GM12878 (cell line): Measurements from ENCODE around the gene HK1. TPM values are rescaled to one million over a fixed set of nuclear protein-coding genes. Genes with fewer than 3 reads are reported as not detected.

ENCODE experiments used
- ATAC-seq: fragments of 200-7000 bp; cut with Tn5 transposase; 3 replicates; pipeline ENCODE4 v1.9.1; 2020; ENCODE audit warnings: mild to moderate bottlenecking, moderate library complexity
- BruUV-seq: library from RNA; stranded (reverse); fragments of 400-500 nt; replicated peaks from 2 replicates; lab custom pipeline; 2021; lab: Mats Ljungman, UMichigan
- CTCF ChIA-PET: fragments of 300-600 bp; sonication (Branson Sonifier 250); formaldehyde crosslinking; extraction: SDS; loops from one replicate; lab custom pipeline; 2021; ENCODE audit warnings: inconsistent platforms; lab: Yijun Ruan, JAX
- POLR2A ChIA-PET: fragments of 350-600 bp; formaldehyde crosslinking; extraction: SDS; loops from one replicate; lab custom pipeline; 2021; ENCODE audit warnings: inconsistent platforms; lab: Charles Lee
- RAD21 ChIA-PET: fragments of 300-600 bp; sonication (Branson Sonifier 250); formaldehyde crosslinking; loops from one replicate; lab custom pipeline; 2023; ENCODE audit warnings: antibody characterized with exemption; ENCODE audit not compliant: unreplicated experiment; lab: Charles Lee
- SMC1A ChIA-PET: fragments of 300-600 bp; sonication (Branson Sonifier 250); formaldehyde crosslinking; loops from one replicate; lab custom pipeline; 2023; ENCODE audit not compliant: unreplicated experiment, uncharacterized antibody; lab: Charles Lee
- DNase-seq: peaks from one replicate; pipeline ENCODE4 v3.0.0-alpha.2; 2011; ENCODE audit warnings: low read depth, low spot score
- FAIRE-seq: peaks from 3 replicates; lab custom pipeline; 2011; peaks lifted over from hg19 to GRCh38; lab: Jason Lieb, UNC
- H2AFZ ChIP-seq: 2 replicates; pipeline ENCODE4 v1.6.0; 2011; ENCODE audit warnings: low read depth, low read length, control low read depth; ENCODE audit not compliant: control insufficient read depth
- H3K27ac ChIP-seq: 2 replicates; pipeline ENCODE4 v1.5.1; 2011; ENCODE audit warnings: control low read depth; ENCODE audit not compliant: control insufficient read depth, insufficient read depth
- H3K27me3 ChIP-seq, 2 experiments: replicated peaks in 1 of 2; 2 replicates each; pipeline versions ENCODE4 v1.6.0 to v1.6.1; 2011; ENCODE audit warnings: low read length in 1 of 2; ENCODE audit not compliant: control insufficient read depth in 2 of 2, insufficient read depth in 2 of 2
- H3K36me3 ChIP-seq, 2 experiments: 2 replicates each; pipeline ENCODE4 v1.5.1; 2011; ENCODE audit warnings: low read length in 1 of 2; ENCODE audit not compliant: control insufficient read depth in 2 of 2, insufficient read depth in 2 of 2
- H3K4me1 ChIP-seq: 2 replicates; pipeline ENCODE4 v1.6.1; 2011; ENCODE audit warnings: mild to moderate bottlenecking, low read length, moderate library complexity, mixed read lengths; ENCODE audit not compliant: control insufficient read depth, insufficient read depth
- H3K4me2 ChIP-seq: 2 replicates; pipeline ENCODE4 v1.6.0; 2011; ENCODE audit warnings: control low read depth; ENCODE audit not compliant: control insufficient read depth, insufficient read depth
- H3K4me3 ChIP-seq: fragments of 200-600 bp; sonication (generic); 2 replicates; pipeline ENCODE4 v1.5.1; 2016
- H3K79me2 ChIP-seq: 2 replicates; pipeline ENCODE4 v1.6.0; 2011; ENCODE audit warnings: low read length; ENCODE audit not compliant: control insufficient read depth, insufficient read depth
- H3K9ac ChIP-seq: 2 replicates; pipeline ENCODE4 v1.8.0; 2011; ENCODE audit warnings: low read length, control low read depth, mixed read lengths; ENCODE audit not compliant: control insufficient read depth, insufficient read depth
- H3K9me3 ChIP-seq: replicated peaks from 3 replicates; pipeline ENCODE4 v1.5.1; 2011; ENCODE audit warnings: mild to moderate bottlenecking, low read length; ENCODE audit not compliant: control insufficient read depth, insufficient read depth
- H4K20me1 ChIP-seq: 2 replicates; pipeline ENCODE4 v1.6.0; 2011; ENCODE audit not compliant: control insufficient read depth, insufficient read depth
- ATF2 ChIP-seq: IDR thresholded peaks from 2 replicates; pipeline ENCODE4 v1.6.1; 2012; ENCODE audit warnings: low read length, inconsistent platforms
- BRCA1 ChIP-seq: IDR thresholded peaks from 2 replicates; pipeline ENCODE4 v1.6.1; 2011; ENCODE audit warnings: low read depth, low read length, improper control_type of control experiment
- CBX5 ChIP-seq: sonication (generic); IDR thresholded peaks from 2 replicates; pipeline ENCODE4 v1.6.1; 2016; ENCODE audit warnings: low read depth, moderate library complexity, mild to moderate bottlenecking, inconsistent platforms
- FOXK2 ChIP-seq: fragments of 450-650 bp; IDR thresholded peaks from 2 replicates; pipeline ENCODE4 v1.6.1; 2017; ENCODE audit warnings: mild to moderate bottlenecking, moderate library complexity
- NBN ChIP-seq: fragments of 450-650 bp; IDR thresholded peaks from 2 replicates; pipeline ENCODE4 v1.6.1; 2016
- NFIC ChIP-seq: IDR thresholded peaks from 2 replicates; pipeline ENCODE4 v1.6.1; 2012; ENCODE audit warnings: low read depth, mild to moderate bottlenecking, inconsistent platforms, low read length, moderate library complexity
- PRDM15 ChIP-seq: fragments of 450-650 bp; formaldehyde crosslinking; IDR thresholded peaks from 2 replicates; pipeline ENCODE4 v1.4.0; 2020; ENCODE audit warnings: mild to moderate bottlenecking, moderate library complexity
- RB1 ChIP-seq: fragments of 450-650 bp; formaldehyde crosslinking; IDR thresholded peaks from 2 replicates; pipeline ENCODE4 v1.6.1; 2017; ENCODE audit warnings: mild to moderate bottlenecking, borderline replicate concordance
- RUNX3 ChIP-seq: IDR thresholded peaks from 2 replicates; pipeline ENCODE4 v1.6.1; 2012; ENCODE audit warnings: low read length, inconsistent platforms
- SREBF1 ChIP-seq: IDR thresholded peaks from 2 replicates; pipeline ENCODE4 v1.6.1; 2012; ENCODE audit warnings: mild to moderate bottlenecking, low read length
- ZNF687 ChIP-seq: fragments of 450-650 bp; IDR thresholded peaks from 2 replicates; pipeline ENCODE4 v1.6.1; 2017; ENCODE audit warnings: mild to moderate bottlenecking, moderate library complexity
- ZZZ3 ChIP-seq: IDR thresholded peaks from 2 replicates; pipeline ENCODE4 v1.6.1; 2011; ENCODE audit warnings: low read depth; ENCODE audit not compliant: control insufficient read depth, insufficient read length
- WGBS: methylation state at CpG from one replicate; pipeline ENCODE4 v1.1.6; 2016; ENCODE audit warnings: low lambda C conversion rate; ENCODE audit not compliant: insufficient replicate concordance, insufficient coverage; ENCODE audit errors: missing lambda C conversion rate; 5-methylcytosine and 5-hydroxymethylcytosine counted together
- in situ Hi-C: fragments of 300-500 bp; cut with MboI; formaldehyde crosslinking; loops from 9 replicates; pipeline ENCODE4 v1.14.3; 2018; ENCODE audit warnings: mixed read lengths
- intact Hi-C: fragments of 100-400 bp; cut with micrococcal nuclease; formaldehyde crosslinking; loops from one replicate; pipeline ENCODE4 v1.14.2; 2022; ENCODE audit not compliant: unreplicated experiment
- polyA plus RNA-seq, 11 experiments: library from polyadenylated mRNA; depleted of rRNA in 4 of 11; unstranded in 6 of 11; stranded (reverse) in 5 of 11; fragments of >200 nt; fragmentation: Nextera tagmentation in 4 of 11; fragmentation: Illumina TruSeq in 1 of 11; extraction: Ambion mirVana in 4 of 11; extraction: Trizol in 1 of 11; gene quantifications; 1 replicate in 1 of 11; 2 replicates in 10 of 11; pipeline versions ENCODE4 v1.2.1 to v1.2.3, GENCODE V29; 2011 to 2016; ENCODE audit warnings: inconsistent platforms in 2 of 11, missing spikeins in 2 of 11, low read depth in 1 of 11
- total RNA-seq, 4 experiments: library from RNA; depleted of rRNA in 3 of 4; stranded (reverse); fragments of >200 nt in 3 of 4; fragmentation: Illumina TruSeq in 1 of 4; extraction: Trizol in 1 of 4; gene quantifications; 2 replicates each; pipeline versions ENCODE4 v1.2.1 to v1.2.3, GENCODE V29; 2013 to 2021

The HK1 gene
- total and polyA plus RNA-seq, 10 of the 15 experiments (the other 5 are each of a cell fraction or from before 2014, with no cell fraction given): 3.4 to 77.3 (median 46.6) TPM

GRCh38 chr10:69421611-69422308 is 143.5 kb downstream of the HK1 start:
- ChIA-PET RAD21 (no interaction called here), CTCF (interaction anchor here (0.7 to 2.8 kb wide), 3 partner anchors 29 to 94 kb away, joined by 3 to 15 read pairs (median 3); no protein-coding TSS in a partner anchor)
- no peak for ATAC-seq
- no peak for TF ChIP-seq CBX5
- TF ChIP-seq NFIC: no peak
- no peak for TF ChIP-seq RB1
- TF ChIP-seq ZZZ3: no peak
- no peak for TF ChIP-seq NBN
- TF ChIP-seq PRDM15 (CRISPR knock-in tag): no peak
- TF ChIP-seq ATF2: no peak
- TF ChIP-seq SREBF1: no peak
- no peak for TF ChIP-seq ZNF687
- TF ChIP-seq RUNX3: no peak
- TF ChIP-seq FOXK2: no peak
- no peak for TF ChIP-seq BRCA1

More at GRCh38 chr10:69421611-69422308, 143.5 kb downstream of the HK1 start:
- Histone ChIP-seq H2AFZ (no peak overlapping the region), H3K9ac (no peak overlapping the region), H3K27ac (no peak overlapping the region), H3K36me3 (no peaks in the 10 kb centered on the region), H3K9me3 (no peaks in the 10 kb centered on the region), H3K4me3 (no peak overlapping the region), H4K20me1 (no peaks in the 10 kb centered on the region), H3K4me2 (no peak overlapping the region), H3K27me3 (no peaks in the 10 kb centered on the region; a peak in 2 of 4 replicates), H3K4me1 (peaks cover 6% of the 10 kb centered on the region; the same call in 1 of the 2 replicates), H3K79me2 (no peaks in the 10 kb centered on the region)
- 43% methylated on average over 13 of the region's 13 CpGs for WGBS
- intact Hi-C loops: no loop called here
- POLR2A ChIA-PET: no interaction called here
- in situ Hi-C loops: no loop called here
- BruUV-seq: no TSS peak
- SMC1A ChIA-PET: interaction anchor here (0.5 kb wide), 1 partner anchor 83 kb away, joined by 4 read pairs; no protein-coding TSS in a partner anchor
- FAIRE-seq (no peak), DNase-seq (no peak)
